SK-N-SH (cell line): ENCODE results near the gene STARD13. TPM values are rescaled to one million over a fixed set of nuclear protein-coding genes. Genes with fewer than 3 reads are reported as not detected.

Experiments
- CTCF ChIA-PET: fragments of 300-600, 350-600 bp; formaldehyde crosslinking; extraction: SDS; loops from one replicate; lab custom pipeline; 2021; lab: Yijun Ruan, JAX
- POLR2A ChIA-PET: fragments of 350-600 bp; sonication (Branson Sonifier 250); formaldehyde crosslinking; extraction: SDS; loops from one replicate; lab custom pipeline; 2020; ENCODE audit warnings: antibody characterized with exemption, inconsistent platforms; lab: Yijun Ruan, JAX
- DNase-seq: peaks from one replicate; pipeline ENCODE4 v3.0.0; 2012
- H2AFZ ChIP-seq: fragments of 200-600 bp; sonication (generic); 2 replicates; pipeline ENCODE4 v1.8.1; 2016; ENCODE audit warnings: antibody characterized with exemption, mild to moderate bottlenecking, low read depth
- H3F3A ChIP-seq: fragments of 200-600 bp; sonication (generic); replicated peaks from 2 replicates; pipeline ENCODE3; 2016; ENCODE audit warnings: antibody characterized with exemption, mild to moderate bottlenecking; ENCODE audit not compliant: insufficient read depth
- H3K27ac ChIP-seq, 2 experiments: fragments of 200-500 bp in 1 of 2; fragments of 200-600 bp in 1 of 2; sonication (Bioruptor generic) in 1 of 2; sonication (generic), shearing (Covaris generic) in 1 of 2; 2 replicates each; pipeline versions ENCODE4 v1.5.1 to v1.6.1; 2014 to 2016; ENCODE audit warnings: low read depth in 2 of 2, inconsistent platforms in 1 of 2, low read length in 1 of 2, mild to moderate bottlenecking in 1 of 2, mixed read lengths in 1 of 2
- H3K27me3 ChIP-seq: fragments of 200-600 bp; sonication (generic), shearing (Covaris generic); 2 replicates; pipeline ENCODE4 v1.6.1; 2016; ENCODE audit warnings: mixed run types; ENCODE audit not compliant: insufficient read depth
- H3K36me3 ChIP-seq, 2 experiments: fragments of 200-500 bp in 1 of 2; fragments of 200-600 bp in 1 of 2; sonication (Bioruptor generic) in 1 of 2; sonication (generic) in 1 of 2; replicated peaks in 1 of 2; 2 replicates each; pipeline versions ENCODE3 to v1.5.1; 2014 to 2016; ENCODE audit warnings: low read length in 1 of 2, mild to moderate bottlenecking in 1 of 2; ENCODE audit not compliant: insufficient read depth in 2 of 2, control insufficient read depth in 1 of 2
- H3K4me1 ChIP-seq, 2 experiments: fragments of 200-500 bp in 1 of 2; fragments of 200-600 bp in 1 of 2; sonication (Bioruptor generic) in 1 of 2; sonication (generic), shearing (Covaris generic) in 1 of 2; 2 replicates each; pipeline versions ENCODE4 v1.5.1 to v1.6.1; 2014 to 2016; ENCODE audit warnings: low read depth in 1 of 2, low read length in 1 of 2, mixed run types in 1 of 2; ENCODE audit not compliant: insufficient read depth in 2 of 2, control insufficient read depth in 1 of 2
- H3K4me2 ChIP-seq: fragments of 200-600 bp; sonication (generic), shearing (Covaris generic); 2 replicates; pipeline ENCODE4 v1.6.1; 2017; ENCODE audit warnings: mixed run types
- H3K4me3 ChIP-seq, 2 experiments: fragments of 200-500 bp in 1 of 2; fragments of 200-600 bp in 1 of 2; sonication (Bioruptor generic) in 1 of 2; sonication (generic), shearing (Covaris generic) in 1 of 2; 2 replicates each; pipeline versions ENCODE4 v1.5.1 to v1.8.1; 2014 to 2016; ENCODE audit warnings: low read depth in 2 of 2, inconsistent platforms in 1 of 2, low read length in 1 of 2, mild to moderate bottlenecking in 1 of 2, mixed read lengths in 1 of 2, moderate library complexity in 1 of 2
- H3K79me2 ChIP-seq: fragments of 200-600 bp; sonication (generic); 2 replicates; pipeline ENCODE4 v1.8.1; 2017; ENCODE audit warnings: mild to moderate bottlenecking; ENCODE audit not compliant: insufficient read depth
- H3K9ac ChIP-seq: fragments of 200-600 bp; sonication (generic); 2 replicates; pipeline ENCODE4 v1.6.1; 2017; ENCODE audit warnings: mixed run types
- H3K9me2 ChIP-seq: fragments of 200-600 bp; sonication (generic); 2 replicates; pipeline ENCODE4 v1.6.1; 2017; ENCODE audit warnings: mixed run types
- H3K9me3 ChIP-seq: fragments of 200-600 bp; sonication (generic); 2 replicates; pipeline ENCODE4 v1.6.1; 2017; ENCODE audit warnings: mixed run types, mild to moderate bottlenecking, moderate library complexity
- H4K20me1 ChIP-seq: fragments of 200-600 bp; sonication (generic); 2 replicates; pipeline ENCODE4 v1.6.1; 2017; ENCODE audit warnings: mild to moderate bottlenecking, mixed run types; ENCODE audit not compliant: insufficient read depth
- CTCF ChIP-seq: fragments of 200-600 bp; sonication (generic); IDR thresholded peaks from 2 replicates; pipeline ENCODE4 v1.6.1; 2017; ENCODE audit warnings: antibody characterized with exemption, mild to moderate bottlenecking, moderate library complexity
- FOXJ3 ChIP-seq: sonication (generic); formaldehyde crosslinking; IDR thresholded peaks from 2 replicates; pipeline ENCODE4 v1.5.1; 2020; ENCODE audit warnings: mild to moderate bottlenecking, missing genetic modification reagents
- PBX3 ChIP-seq: IDR thresholded peaks from 2 replicates; pipeline ENCODE4; 2012
- REST ChIP-seq: IDR thresholded peaks from 2 replicates; pipeline ENCODE4 v1.6.1; 2012; ENCODE audit warnings: mild to moderate bottlenecking, low read depth, low read length, moderate library complexity
- SMC3 ChIP-seq: IDR thresholded peaks from 2 replicates; pipeline ENCODE4 v1.6.1; 2012; ENCODE audit warnings: low read depth, low read length, improper control_type of control experiment
- USF2 ChIP-seq: fragments of 150-350 bp; IDR thresholded peaks from 2 replicates; pipeline ENCODE4 v1.6.1; 2017; ENCODE audit warnings: antibody characterized with exemption, low read length, low read depth, borderline replicate concordance
- YY1 ChIP-seq: IDR thresholded peaks from 2 replicates; pipeline ENCODE4 v1.4.0; 2012; ENCODE audit warnings: low read depth, mild to moderate bottlenecking
- ZBTB33 ChIP-seq: IDR thresholded peaks from 2 replicates; pipeline ENCODE4 v1.4.0; 2012; ENCODE audit warnings: low read depth, borderline replicate concordance
- WGBS: methylation state at CpG from one replicate; pipeline ENCODE4 v1.1.6; 2017; ENCODE audit warnings: low lambda C conversion rate; 5-methylcytosine and 5-hydroxymethylcytosine counted together
- polyA plus RNA-seq, 3 experiments: library from polyadenylated mRNA; depleted of rRNA; stranded (reverse); fragments of >200 nt; gene quantifications; 2 replicates each; pipeline ENCODE4 v1.2.3, GENCODE V29; 2012

Gene STARD13
- polyA plus RNA-seq, 1 of the 3 experiments (the other 2 are of a cell fraction) = 5.7 TPM

GRCh38 chr13:33257841-33258807 is 27.4 kb downstream of the STARD13 start:
- Histone ChIP-seq H3K4me1 (peaks cover 10 to 39% of the 10 kb centered on the region in 2 experiments; a peak in 2 of 4 replicates), H3K79me2 (peaks cover 87% of the 10 kb centered on the region), H3K9ac (no peak overlapping the region), H2AFZ (no peak overlapping the region), H3F3A (peaks cover 5% of the 10 kb centered on the region), H3K4me2 (no peak overlapping the region), H3K9me2 (no peaks in the 10 kb centered on the region), H3K9me3 (no peaks in the 10 kb centered on the region), H3K27me3 (no peaks in the 10 kb centered on the region), H3K36me3 (peaks cover 0 to 5% of the 10 kb centered on the region in 2 experiments), H4K20me1 (no peaks in the 10 kb centered on the region), H3K4me3 (no peak overlapping the region), H3K27ac (no peak overlapping the region)
- no peak for DNase-seq
- CTCF ChIA-PET = no interaction called here
- 96% methylated on average over 7 of the region's 7 CpGs for WGBS
- TF ChIP-seq FOXJ3 (no peak), CTCF (no peak), SMC3 (no peak), YY1 (no peak), USF2 (no peak), ZBTB33 (no peak), PBX3 (no peak), REST (no peak)
- POLR2A ChIA-PET = no interaction called here
